GM18502 (cell line): ENCODE results near the gene TNK2.
"Not testable (repeated sequence)": the region's sequence is repeated elsewhere in the genome, so short reads cannot be mapped to it uniquely, and the experiment has no call there.

Source experiments
- ATAC-seq: cut with Tn5 transposase; IDR thresholded peaks from one replicate; pipeline ENCODE4 v1.9.1; 2021; ENCODE audit warnings: mild to moderate bottlenecking; ENCODE audit not compliant: unreplicated experiment, poor library complexity

Gene TNK2

DNA sequence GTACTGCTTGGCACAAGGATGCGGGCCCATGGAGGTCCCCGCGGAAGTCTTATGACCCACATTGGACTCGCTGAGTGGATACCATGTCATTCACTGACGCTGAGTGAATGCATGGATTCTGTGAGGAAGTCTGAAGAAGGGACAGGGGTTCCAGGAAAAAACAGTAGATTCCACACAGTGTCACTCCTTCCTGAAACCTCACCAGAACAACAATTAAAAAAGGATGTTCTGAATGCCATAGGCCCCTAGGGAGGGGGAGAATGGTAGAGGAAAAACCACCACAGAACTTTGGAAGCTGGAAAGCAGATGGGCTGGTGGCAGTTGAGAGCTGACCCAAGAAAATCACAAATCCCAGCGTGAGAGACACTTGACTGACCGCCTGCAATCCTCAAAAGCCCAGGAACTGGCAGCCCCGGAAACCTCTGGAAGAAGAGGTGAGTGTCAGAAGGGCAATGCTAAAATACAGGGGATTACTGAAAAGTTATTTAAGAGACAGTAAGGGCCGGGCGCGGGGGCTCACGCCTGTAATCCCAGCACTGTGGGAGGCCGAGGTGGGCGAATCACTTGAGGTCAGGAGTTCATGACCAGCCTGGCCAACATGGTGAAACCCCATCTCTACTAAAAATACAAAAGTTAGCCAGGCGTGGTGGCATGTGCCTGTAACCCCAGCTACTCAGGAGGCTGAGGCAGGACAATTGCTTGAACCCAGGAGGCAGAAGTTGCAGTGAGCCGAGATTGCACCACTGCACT is 6.3 kb downstream of the TNK2 start:
- ATAC-seq, result not testable (repeated sequence)

DNA sequence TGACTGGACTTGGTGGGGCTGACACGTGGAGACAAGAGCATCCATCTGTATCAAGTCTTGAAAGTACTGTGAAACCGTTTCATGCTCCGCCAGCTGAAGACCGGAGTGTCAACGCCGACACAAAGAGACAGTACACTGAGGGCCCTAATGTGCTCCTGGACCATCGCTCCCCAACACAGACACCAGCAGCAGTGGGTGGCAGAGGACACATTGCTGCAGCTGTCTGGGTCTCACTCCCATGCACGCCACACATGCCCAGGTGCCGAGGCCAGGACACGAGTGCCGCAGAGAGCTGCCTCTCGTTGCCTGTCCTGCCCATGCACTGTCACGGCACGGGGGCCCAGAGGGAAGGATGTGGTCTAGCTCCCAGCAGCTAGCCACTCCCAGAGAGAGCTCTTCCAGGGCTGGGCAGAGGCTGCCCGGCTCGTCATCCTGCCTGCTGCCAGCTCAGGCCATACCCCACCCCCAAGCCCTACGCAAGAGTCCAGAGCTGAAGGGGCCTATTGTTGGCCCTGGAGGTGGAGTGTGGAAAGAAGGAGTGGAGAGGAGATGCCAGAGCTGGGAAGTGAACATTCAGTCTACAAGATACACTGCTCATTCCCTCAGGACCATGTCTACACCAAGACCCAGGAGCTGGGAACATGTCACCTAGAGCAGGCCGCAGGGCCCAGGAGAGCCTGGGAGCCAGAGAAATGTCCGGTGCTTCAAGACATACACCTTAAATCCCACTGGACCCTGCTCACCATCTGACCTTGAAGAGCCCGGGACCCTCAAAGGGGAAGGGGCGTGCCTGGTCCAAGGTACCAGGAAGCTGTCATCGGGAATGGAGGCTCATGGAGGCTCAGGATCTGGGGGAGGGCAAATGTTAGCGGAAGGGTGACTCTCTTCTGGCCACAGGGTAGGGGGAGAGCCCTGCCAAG is 7.7 kb downstream of the TNK2 start:
- peak; percentile 61 for ATAC-seq

DNA sequence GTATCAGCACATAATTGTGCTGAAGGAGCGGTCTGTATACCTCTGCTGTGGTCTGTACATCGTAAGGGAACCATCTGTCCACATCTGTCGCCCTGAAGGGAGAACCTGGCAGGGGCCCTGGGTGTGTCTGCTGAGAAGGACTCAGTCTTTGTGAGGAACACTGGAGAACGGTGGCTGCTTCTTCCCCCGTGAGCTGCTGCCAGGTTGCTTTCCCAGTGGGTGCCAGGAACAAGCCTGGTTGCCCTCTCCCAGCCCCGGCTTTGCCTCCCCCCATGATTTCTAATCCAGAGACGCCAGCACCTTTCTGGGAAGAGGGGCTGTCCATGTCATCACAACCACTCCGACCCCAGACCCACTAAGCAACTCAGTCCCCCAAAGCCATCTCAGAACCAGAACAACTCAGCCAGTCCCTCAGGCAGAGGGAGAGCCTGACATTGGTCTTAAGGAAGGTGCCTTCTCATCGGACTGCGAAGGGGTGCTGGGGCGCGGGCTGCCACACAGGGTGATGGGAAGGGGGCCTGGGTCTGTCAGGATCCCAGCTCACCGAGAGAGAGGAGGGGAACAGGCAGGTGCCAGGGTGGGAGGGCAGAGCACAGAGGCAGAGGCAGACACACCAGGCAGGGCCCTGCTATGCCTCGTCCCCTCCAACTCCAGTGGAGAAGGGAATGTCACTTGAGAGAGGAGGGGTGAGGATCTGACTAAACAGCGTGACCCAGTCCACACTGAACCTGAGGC is 8.5 kb downstream of the TNK2 start:
- no peak for ATAC-seq

DNA sequence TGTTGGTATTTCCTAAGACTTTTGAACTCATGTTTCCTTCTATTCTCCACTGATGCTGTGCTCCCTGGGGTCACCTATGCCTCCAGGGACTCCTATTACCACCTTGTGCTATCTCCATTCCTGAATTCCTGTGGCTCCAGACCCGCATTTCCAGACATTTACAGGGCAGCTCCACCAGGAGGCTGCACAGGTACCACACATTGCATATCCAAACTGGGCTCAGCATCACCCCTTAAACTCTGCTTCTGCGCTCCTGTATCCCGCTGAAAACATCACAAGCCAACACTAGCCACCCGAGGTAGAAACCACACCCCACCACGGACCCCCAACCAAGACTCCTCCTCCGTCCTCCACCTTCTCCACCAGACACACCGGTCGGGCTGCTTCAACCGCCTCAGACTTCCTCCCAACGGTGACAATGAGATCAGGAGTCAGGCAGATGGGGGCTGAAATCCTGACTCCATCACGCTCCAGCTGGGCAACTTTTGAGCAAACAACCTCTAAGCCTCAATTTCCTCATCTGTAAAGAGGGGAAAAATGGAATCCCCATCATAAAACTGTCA is 10.4 kb downstream of the TNK2 start:
- ATAC-seq, result no peak

DNA sequence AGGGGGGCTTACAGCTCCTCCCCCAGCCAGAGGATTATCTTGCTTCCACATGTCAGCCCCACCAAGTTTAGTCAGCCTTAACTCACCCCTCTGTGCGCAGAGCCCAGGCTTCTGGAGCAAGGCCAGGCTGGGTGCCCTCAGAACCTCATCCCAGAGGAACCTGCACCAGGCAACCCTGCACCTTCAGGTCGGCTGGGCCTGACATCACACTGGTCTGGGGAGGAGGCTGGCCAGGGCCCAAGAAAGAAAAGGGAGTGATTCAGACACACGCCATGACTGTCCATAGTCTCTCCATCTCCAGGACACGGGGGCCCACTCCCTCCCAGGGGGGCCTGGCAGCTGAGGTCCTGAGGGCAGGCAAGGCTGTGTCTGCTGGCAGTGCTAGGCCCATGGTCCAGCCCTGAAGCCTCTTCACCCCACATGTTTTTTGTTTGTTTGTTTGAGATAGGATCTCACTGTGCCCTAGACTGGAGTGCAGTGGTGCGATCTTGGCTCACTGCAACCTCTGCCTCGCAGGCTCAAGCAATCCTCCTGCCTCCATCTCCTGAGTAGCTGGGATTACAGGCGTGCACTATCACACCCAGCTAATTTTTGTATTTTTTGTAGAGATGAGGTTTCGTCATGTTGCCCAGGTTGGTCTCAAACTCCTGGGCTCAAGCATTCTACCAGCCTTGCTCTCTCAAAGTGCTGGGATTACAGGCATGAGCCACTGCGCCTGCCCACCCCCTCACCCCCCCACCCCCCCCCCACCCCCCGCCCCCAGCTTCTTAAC is 11.1 kb downstream of the TNK2 start:
- no peak for ATAC-seq

DNA sequence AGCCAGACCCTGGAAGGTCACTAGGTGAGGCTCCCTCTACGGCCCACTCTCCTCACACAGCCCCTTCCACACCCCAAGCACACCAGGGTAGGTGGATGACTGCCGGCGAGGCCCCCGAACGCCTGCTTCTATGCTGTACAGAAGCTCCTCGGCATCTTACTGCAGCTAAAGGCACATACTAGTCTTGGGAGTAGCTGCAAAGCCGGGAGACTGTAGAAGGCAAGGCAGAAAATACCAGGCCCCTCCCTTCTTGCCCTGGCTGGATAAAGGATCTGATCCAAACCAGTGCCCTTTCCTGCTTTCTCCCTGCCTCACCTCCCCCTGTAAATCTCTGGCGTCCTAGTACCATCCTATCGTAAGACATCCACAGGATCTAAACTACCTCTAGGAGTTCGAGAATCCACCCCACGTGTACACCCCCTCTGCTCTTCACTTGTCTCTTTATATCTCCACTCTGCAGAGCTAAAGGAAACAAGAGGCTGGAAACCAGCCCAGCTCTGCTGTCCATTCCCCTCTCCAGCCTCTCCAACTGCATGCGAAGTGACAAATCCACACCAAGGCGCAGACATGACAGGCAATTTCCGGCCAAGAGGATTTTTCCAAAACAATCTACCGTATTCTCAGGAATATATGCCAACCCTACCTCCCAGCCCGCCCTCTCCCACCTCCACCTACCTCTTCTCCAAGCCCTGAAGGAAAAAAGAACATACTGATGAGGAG is 11.8 kb downstream of the TNK2 start:
- no peak for ATAC-seq

DNA sequence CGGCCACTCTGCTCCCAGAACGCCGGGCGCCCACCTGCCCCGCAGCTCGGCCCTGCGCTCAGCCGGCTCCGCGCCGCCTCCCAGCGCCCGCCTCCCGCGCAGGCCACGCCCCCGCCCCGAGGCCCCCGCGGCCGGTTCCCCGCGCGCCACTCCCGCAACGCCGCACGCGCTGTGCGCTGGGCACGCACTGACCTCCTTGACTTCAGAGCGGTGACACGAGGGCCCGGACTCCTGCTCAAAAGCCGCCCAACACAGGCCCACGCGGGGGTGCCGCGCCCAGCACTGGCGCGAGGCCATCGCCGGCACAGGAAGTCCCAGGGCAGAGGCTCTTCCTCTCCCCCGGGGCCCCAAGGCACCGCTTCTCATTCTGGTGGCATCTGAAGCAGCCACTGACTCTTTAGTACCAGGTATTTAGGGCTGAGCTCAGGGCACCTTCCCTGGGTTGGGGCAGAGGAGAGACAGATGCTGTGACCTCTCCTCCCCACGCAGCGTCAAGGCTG is 12.4 kb downstream of the TNK2 start:
- peak; percentile 50 for ATAC-seq

DNA sequence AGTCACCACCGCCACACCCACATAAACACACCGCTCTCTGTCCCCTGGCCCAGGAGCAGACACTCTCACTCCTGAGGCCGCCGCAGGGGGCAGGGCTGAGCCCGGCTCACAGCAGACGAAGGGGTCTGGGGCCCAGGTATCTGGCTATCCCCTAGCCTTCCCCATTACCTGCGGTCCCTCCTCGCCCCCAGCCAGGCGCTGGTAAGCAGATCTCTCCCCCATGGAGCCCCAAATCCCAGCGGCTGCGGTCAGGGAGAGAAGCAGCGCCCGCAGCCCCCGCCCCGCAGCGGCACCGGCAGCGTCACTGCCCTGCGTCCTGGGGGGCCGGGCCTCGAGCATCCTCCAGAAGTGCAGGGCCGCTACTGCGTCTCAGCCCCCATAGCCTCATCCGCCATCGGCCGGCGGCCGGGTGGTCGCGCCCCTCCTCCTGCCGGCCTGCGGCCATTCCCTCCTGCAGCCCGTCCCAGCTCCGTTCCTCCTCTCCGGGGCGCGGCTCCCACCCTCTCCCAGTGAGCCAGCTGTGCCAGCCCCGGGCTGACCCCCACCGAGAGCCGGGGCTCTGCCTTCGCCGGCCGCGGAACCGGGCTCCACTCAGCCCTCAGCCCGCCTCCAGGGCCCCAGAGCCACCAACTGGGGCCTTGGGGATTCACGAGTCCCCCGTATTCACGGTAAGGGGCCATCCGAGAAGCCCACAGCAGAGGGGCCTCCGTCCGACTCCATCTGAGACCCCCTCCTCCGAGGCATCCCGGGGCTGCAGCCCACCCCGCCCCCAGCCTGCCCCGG is 13.1 kb downstream of the TNK2 start:
- ATAC-seq, result peak; percentile 61

DNA sequence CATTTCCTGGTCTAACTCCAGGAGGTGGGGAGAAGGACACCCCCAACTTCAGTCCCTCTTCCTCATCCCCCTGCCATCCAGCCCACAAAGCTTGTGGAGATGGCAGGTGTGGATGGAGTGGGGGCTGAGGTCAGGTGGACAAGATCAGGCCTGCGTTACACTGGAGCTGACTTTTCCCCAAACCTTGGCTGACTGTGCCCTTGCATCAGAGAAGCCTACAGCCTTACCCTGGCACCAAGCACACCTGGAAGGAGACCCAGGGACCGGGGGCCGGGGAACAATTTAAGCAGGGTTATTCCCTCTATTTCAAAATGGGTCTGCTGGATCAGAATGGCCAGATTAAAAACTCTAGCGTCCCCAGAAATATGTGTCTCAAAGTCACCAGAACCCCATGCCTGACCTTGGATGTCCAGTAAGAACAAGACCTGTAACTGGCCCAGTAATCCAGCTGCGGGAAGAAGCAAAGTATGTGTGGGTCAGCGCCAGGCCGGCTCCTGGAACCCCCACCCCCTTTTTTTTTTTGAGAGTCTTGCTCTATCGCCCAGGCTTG is 14.4 kb downstream of the TNK2 start:
- no peak for ATAC-seq

DNA sequence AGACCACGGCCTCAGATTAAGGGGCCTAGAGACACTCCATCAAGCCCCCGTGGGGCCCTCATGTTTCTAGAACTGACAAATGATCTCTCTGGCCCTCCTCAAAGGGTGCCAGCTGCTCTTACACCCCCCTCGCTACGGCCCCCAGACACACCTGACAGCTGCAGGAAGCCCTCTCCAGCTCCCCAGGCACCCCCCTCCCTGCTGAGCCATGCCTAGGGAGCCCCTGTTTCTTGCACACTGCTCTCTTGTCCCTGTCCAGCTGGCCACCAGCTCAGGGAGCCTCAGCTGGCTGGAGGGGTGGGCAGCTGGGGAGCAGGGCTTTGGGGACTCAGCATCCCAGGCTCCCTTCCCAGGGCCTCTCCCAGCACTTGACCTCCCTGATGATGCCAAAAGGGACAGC is 14.8 kb downstream of the TNK2 start:
- ATAC-seq, result no peak

DNA sequence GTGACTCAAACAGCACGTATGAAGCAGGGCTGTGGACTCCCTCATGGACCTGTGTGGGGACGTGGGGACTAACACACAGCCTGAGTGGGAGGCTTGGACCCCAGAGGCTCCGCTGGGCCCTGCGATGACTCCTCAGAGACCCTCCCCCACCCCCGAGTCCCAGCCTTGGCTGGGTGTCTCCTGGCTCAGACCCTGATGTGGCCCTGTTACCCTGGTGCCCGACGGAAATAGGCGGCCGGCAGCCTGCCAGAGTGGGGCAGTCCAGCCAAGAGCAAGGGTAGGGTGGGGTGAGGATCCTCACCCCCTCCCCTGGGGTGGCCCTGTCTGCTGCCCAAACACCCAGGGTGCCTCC is 15.3 kb downstream of the TNK2 start:
- ATAC-seq, result no peak

DNA sequence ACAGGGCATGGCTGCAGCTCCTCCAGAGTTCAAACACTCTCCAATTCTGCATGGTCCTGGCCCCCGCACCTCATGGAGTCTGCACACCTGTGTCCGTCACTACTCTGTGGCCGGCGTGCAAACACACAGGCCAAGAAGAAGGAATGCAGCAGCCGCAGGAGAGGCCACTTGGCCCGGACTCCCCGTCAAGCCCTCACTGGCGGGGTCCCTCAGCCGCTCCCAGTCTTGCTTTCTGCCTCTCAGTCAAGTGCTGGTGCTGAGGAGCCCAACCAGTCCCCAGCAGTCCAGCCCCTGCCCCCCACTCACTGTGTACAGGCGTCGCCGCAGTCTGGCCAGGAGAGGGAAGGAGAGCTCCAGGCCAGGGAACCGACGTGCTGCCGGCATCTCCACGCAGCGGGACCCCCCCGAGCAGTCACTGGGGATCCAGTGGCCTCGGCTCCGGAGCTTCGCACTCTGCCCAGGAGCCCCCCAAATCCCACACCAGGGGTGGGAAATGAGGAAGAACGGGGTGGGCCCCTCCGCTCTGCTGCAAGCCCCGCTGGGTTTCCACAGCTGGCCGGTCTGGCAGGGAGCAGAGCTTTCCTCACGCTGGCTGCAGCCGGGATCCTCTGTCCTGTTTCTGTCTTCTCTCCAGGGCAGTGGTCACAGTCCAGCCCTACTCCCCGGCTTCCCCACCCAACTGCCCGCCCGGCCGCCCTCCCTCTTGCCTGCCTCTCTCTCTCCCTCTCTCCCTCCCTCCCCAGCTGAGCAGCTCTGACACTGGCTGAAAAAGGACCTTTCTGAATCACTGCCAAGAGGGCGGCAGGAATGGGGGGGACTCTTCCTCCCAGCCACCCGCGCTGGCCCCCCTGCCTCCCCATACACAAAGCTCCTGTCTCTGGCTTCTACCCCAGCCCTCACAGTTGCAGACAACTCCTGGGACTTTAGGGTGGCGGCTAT is 16.0 kb downstream of the TNK2 start:
- ATAC-seq, result no peak

DNA sequence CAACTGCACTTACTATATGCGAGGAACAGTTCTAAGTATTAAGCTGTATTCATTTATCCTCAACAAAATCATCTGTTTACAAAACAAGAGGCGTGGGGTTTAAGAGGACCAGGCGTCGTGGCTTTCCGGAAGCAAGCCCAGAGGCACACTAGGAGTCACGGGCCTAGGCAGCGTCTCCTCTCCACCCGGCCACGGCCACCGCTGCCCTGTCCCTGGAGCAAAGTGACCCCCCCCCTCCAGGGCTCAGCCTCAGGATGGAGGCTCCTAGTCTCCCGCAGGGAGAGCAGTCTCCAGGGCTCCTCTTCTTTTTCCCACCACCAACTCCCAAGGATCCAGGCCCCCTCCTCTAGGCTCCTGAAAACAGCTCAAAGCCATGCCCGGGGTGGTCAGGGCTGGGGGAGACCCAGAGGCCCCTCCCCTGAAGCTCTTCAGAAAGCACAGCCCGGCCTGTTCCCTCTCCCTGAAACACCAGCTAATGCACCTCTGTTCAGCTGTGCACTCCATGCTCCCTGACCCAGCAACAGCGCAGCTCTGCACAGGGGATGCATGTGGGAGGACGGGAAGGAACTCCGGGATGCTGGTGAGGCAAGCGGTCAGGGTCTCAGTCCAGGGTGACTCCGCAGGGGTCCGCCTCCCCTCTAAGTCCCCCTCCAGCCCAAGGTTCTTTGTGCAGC is 16.8 kb downstream of the TNK2 start:
- ATAC-seq, result no peak

DNA sequence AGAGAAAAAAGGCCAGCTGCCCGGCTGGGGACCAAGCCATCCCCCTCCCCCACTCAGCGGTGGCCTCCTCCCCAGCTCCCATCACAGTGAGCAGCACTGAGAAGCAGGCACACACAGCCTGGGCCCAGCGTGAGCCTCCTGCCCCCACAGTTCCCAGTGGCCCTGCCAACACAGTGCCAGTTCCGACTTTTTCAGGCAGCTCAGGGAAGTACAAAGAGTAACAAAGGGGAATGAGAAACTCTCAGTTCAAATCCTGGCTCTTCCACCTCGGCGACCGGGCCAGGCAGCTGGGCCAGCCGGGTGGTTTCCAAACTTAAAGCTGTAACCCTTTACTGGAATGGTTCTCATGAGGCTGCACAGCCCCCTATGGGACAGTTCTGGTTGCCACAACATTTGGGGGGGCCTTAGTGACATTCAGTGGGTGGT is 18.5 kb downstream of the TNK2 start:
- ATAC-seq, result no peak

DNA sequence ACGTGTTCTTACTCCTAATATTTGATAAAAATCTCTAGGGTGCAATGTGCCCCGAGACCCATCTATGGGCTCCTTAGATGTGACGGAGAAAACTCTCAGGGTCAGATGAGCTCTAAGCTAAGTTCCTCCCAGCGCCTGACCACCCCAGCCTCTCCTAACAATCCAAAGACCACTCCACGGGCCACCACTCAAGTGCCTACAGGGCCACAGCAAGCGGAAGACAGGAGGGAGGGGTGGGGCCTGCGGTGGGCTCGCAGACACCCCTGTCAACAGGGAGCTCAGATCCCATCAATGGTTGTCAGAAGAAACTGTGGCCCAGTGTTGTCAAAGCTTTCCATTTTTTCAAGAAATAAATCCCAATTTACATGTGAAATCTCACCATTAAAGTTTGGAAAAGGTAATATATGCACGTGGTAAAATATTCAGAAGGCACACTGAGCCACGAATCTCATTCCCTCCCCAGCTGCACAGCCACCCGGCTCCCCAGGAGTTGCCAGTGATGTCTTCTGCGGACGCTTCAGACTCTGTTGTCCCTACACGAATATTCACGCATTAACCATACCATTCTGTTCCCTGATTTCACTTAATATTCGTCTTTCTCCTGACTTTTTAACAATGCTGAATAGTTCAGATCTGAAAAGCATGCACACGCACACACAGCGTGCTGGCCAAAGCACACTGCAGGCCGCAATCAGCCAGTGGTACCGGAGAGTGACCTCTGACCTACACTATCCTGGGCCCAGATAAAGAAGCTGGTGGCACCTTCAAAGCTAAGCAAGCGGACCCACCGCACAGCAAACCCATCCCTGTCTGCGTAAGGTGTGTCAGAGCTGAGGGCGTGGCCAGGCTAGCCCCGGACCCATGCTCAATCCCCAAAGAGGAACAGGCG is 19.1 kb downstream of the TNK2 start:
- ATAC-seq, result no peak
